Renal cortical epithelial cell (primary cell): Measurements from ENCODE around the gene ANKRD33. TPM values are rescaled to one million over a fixed set of nuclear protein-coding genes. Genes with fewer than 3 reads are reported as not detected.

ENCODE experiments used
- total RNA-seq: library from RNA; depleted of rRNA; stranded (reverse); fragments of >200 nt; gene quantifications from 2 replicates; pipeline ENCODE4 v1.2.3, GENCODE V29; 2014

Gene ANKRD33
- total RNA-seq, 1 donor from 2014 or later = not detected

Other genes starting within 250 kb of the ANKRD33 start
- 0.52 and 5.5 TPM in 2 replicates for gene FIGNL2, start 39.4 kb upstream of the ANKRD33 start, total RNA-seq
- 2.1 and 3.5 TPM in 2 replicates for gene ACVRL1, start 19.4 kb downstream of the ANKRD33 start, total RNA-seq
- gene ACVR1B, start 63.6 kb downstream of the ANKRD33 start, total RNA-seq = 14.8 and 58.1 TPM in 2 replicates
- gene TAMALIN, start 118.8 kb downstream of the ANKRD33 start, total RNA-seq = 2.2 and 3.0 TPM in 2 replicates
- 1.0 and 2.3 TPM in 2 replicates for gene NR4A1, start 163.3 kb downstream of the ANKRD33 start, total RNA-seq
- 59.6 and 113 TPM in 2 replicates for gene ATG101, start 181.9 kb downstream of the ANKRD33 start, total RNA-seq
- 0.15 TPM in 1 of 2 replicates, not detected in the other for gene SMIM41, start 191.6 kb downstream of the ANKRD33 start, total RNA-seq